Measurements from ENCODE around the gene PELI3. TPM values are rescaled to one million over a fixed set of nuclear protein-coding genes. Genes with fewer than 3 reads are reported as not detected.

Gene PELI3
- total RNA-seq, 1 donor from 2014 or later, result 16.1 TPM

DNA sequence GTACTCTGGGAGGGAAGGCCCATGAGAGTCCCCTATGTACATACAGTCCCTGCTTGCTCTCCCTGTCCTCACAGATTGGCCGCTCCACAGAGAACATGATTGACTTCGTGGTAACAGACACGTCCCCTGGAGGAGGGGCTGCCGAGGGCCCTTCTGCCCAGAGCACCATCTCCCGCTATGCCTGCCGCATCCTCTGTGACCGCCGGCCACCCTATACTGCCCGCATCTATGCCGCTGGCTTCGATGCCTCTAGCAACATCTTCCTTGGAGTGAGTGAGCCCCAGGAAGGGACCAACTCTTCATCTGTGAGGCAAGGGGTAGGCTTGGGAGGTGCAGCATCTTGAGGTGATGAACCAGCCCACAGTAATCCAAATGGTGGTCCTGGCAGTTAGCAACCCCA is 6.5 kb downstream of the PELI3 start:
- DNase-seq, result no peak
- no peaks in the 10 kb centered on the region for H3K27me3 Mint-ChIP-seq
- H3K27ac Mint-ChIP-seq, result no peak overlapping the region
- peaks cover 15% of the 10 kb centered on the region for H3K36me3 Mint-ChIP-seq (ENCODE audit: low read depth)
- no peak overlapping the region for H3K4me3 Mint-ChIP-seq
- peaks cover 12% of the 10 kb centered on the region for H3K4me1 Mint-ChIP-seq
- intact Hi-C loops (cut with micrococcal nuclease), result no loop called here
- H3K9me3 Mint-ChIP-seq, result no peaks in the 10 kb centered on the region

DNA sequence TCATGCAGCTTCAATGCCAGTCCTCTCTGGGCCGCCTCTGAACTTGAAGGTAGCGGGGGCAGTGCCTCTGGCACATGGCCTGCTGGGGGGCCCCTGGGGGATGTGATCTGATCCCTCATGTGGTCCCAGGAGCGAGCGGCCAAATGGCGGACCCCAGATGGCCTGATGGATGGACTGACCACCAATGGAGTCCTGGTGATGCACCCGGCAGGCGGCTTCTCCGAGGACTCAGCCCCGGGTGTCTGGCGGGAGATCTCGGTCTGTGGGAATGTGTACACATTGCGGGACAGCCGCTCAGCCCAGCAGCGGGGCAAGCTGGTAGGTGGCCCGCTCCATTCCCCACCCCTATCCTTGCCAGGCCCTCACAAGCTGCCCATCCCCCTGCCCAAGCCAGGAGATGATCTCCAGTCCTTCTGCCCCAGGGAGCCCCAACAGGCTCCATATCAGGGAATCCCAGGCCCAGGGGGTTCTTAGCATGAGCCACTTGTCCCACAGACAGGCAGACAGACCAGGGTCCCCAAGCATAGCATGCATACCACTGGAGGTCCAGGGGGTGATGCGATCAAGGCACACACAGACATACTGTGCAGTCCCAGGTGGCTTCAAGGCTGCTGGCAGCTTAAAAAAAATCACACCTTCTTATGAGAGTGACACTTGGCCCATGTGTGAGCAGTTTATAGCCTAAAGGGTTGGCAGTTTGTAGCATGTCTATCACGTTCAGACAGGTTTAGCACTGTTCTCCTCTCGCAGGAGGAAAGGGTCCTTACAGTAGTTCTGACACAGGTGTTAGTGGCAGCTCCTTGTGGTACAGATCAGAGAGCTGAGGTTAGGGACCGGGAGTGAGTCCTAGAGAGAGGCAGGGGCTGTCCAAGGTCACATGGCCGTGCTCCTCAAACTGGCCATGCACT is 7.2 kb downstream of the PELI3 start:
- intact Hi-C loops (cut with micrococcal nuclease), result no loop called here
- DNase-seq, result no peak
- Mint-ChIP-seq H3K27me3 (no peaks in the 10 kb centered on the region), H3K4me1 (peaks cover 12% of the 10 kb centered on the region), H3K36me3 (ENCODE audit: low read depth) (peaks cover 15% of the 10 kb centered on the region), H3K27ac (no peak overlapping the region), H3K9me3 (no peaks in the 10 kb centered on the region), H3K4me3 (no peak overlapping the region)

DNA sequence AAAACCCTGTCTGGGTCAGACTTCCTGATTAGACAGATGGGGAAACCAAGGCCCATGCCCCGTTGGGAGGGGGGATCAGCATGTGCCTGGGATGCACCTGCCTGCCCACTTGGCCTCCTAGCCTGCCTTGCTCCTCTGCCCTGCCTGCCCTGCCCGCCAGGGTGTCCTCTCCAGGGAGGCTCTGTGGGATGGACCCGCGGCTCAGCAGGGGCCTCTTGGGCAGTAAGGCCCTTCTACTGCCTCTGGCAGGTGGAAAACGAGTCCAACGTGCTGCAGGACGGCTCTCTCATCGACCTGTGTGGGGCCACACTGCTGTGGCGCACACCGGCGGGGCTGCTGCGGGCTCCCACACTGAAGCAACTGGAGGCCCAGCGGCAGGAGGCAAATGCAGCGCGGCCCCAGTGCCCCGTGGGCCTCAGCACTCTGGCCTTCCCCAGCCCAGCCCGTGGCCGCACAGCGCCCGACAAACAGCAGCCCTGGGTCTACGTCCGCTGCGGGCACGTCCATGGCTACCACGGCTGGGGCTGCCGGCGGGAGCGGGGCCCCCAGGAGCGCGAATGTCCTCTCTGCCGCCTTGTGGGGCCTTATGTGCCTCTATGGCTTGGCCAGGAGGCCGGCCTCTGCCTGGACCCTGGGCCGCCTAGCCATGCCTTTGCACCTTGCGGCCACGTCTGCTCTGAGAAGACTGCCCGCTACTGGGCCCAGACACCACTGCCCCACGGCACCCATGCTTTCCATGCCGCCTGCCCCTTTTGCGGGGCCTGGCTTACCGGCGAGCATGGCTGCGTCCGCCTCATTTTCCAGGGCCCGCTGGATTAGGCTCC is 8.9 kb downstream of the PELI3 start:
- H3K4me3 Mint-ChIP-seq, result no peak overlapping the region
- no peaks in the 10 kb centered on the region for H3K27me3 Mint-ChIP-seq
- no peaks in the 10 kb centered on the region for H3K9me3 Mint-ChIP-seq
- peaks cover 12% of the 10 kb centered on the region for H3K36me3 Mint-ChIP-seq (ENCODE audit: low read depth)
- no peak for DNase-seq
- no peak overlapping the region for H3K27ac Mint-ChIP-seq
- intact Hi-C loops (cut with micrococcal nuclease), result no loop called here
- H3K4me1 Mint-ChIP-seq, result peaks cover 16% of the 10 kb centered on the region

DNA sequence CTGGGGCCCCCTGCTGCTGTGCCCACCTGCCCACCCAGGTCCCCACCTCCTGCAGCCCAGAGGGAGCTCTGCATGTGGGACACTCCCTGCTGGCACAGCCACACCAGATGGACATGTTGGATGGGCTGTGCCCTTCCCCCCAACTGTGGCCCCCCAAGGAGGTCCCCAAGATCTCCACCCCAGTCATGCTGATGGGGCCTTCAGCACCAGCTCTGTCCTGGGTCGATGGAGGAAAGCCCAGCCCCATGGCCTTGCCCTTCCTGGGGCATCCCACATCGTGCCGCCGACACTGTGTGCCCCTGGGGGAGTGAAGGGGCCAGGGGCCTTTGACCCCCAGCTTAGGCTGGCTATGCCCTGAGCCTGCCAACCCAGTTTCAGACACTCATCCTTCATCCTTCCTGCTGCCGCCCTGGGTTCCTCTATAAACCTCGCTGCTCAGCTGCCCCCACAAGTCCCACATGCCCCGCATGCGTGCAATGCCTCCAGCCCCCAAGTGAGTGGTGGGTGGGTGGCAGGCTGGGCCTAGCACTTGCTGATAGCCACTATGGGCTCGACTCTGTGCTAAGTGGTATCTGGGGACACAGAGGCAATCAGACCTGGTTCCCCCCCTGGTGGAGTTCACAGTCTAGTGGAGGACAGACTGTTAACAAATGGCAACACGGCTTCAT is 9.6 kb downstream of the PELI3 start:
- peaks cover 12% of the 10 kb centered on the region for H3K36me3 Mint-ChIP-seq (ENCODE audit: low read depth)
- peaks cover 20% of the 10 kb centered on the region for H3K4me1 Mint-ChIP-seq
- H3K27me3 Mint-ChIP-seq, result no peaks in the 10 kb centered on the region
- no peak overlapping the region for H3K27ac Mint-ChIP-seq
- intact Hi-C loops (cut with micrococcal nuclease), result no loop called here
- no peak overlapping the region for H3K4me3 Mint-ChIP-seq
- DNase-seq, result no peak
- H3K9me3 Mint-ChIP-seq, result no peaks in the 10 kb centered on the region

DNA sequence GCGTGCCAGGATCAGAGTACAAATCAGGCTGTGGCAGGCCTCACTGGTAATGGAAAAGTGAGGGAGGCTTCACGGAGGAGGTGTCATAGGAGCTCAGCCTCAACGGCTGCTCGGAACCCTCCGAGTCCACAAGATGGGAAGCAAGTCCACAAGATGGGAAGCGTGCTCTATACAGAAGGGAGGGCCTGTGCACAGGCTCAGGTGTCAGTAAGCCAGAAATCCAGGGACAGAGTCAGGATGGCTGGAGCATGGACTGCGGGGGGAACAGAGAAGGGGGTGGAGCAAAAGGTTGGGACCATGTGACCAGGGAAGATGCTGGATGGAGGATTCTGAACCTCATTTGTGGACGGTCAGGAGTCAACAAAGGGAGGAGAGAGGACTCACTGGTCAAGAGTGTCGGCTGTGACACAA is 10.1 kb downstream of the PELI3 start:
- H3K27me3 Mint-ChIP-seq, result no peaks in the 10 kb centered on the region
- H3K4me3 Mint-ChIP-seq, result no peak overlapping the region
- peaks cover 12% of the 10 kb centered on the region for H3K36me3 Mint-ChIP-seq (ENCODE audit: low read depth)
- no peak overlapping the region for H3K27ac Mint-ChIP-seq
- intact Hi-C loops (cut with micrococcal nuclease), result no loop called here
- H3K4me1 Mint-ChIP-seq, result peaks cover 20% of the 10 kb centered on the region
- H3K9me3 Mint-ChIP-seq, result no peaks in the 10 kb centered on the region
- no peak for DNase-seq

DNA sequence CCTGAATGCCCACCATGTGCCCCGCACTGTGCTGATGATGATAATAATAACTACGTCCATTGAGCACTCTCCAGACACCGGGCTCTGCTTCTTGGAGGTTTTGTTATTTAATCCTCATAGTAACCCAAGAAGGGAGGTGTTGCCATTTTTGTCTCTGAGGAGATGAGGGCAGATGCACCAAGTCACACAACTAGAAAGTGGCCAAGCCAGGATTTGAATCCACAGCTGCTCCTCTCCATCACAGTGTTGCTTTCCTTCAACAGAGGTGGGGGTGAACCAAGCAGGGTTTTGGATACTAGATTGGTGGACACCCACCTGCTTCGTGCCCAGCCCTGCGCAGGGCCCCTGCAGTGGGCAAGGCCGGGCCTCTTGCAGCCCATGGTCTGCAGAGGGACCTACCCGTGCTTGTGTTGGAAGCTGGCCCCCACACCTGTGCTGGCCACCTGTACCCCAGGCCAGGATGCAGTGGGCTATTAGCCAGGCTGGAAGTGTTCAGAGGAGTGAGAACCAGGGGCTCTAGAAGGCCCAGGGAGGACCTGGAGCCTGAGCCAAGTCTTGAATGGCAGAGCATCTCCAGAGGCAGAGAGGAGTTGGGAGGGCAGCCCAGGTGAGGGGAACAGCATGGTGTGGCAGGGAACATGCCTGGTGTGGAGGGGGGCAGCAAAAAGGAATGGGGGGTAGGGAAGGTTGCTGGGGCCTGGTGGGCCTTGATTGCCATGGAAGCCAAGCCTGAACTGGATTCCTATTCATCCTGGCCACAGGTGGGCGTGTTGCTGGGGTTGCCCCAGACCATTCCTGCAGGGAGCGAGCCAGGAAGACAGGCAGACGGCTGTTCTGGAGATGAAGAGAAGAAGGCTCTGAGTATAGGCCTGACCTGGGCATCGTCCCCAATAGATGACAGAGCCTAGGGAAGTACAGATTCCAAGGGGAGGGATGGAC is 10.8 kb downstream of the PELI3 start:
- peak overlapping the region; percentile 41 for H3K4me3 Mint-ChIP-seq

DNA sequence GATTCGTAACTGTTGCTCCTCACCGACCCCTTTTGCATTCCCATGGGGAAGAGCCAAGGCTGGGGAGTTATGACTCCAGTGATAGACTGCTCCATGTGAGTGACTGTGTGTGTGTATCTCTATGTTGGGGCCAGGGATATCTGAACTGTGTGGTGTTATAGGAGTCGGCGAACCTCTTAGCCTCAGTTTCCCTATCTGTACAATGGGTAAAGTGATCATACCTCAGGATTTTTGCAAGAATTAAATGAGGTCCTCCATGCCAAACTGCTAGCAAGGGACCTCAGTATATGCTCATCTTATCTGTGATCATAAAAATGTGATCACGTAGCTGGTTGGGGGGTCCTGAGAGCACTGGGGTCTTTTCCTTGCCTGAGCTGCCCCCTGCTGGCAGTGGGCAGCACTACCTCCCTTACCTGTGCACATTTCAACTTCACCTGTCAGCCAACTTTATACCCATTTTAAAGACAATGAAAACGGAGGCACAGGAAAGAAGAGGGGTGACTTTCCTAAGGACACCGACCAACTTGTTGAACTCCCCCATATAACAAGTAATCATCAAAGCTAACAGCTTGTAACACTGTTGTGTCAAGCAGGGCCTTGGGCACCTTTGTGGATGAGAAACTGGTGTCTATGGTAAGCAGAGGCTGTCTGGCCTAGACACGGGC is 12.2 kb downstream of the PELI3 start:
- H3K27me3 Mint-ChIP-seq, result no peaks in the 10 kb centered on the region

More for the DNA sequence above, 10.8 kb downstream of the PELI3 start:
- no peak overlapping the region for H3K27ac Mint-ChIP-seq
- no peak for DNase-seq
- H3K27me3 Mint-ChIP-seq, result no peaks in the 10 kb centered on the region
- peaks cover 23% of the 10 kb centered on the region for H3K4me1 Mint-ChIP-seq
- no peaks in the 10 kb centered on the region for H3K9me3 Mint-ChIP-seq
- intact Hi-C loops (cut with micrococcal nuclease), result loop anchor here (2.0 kb wide), 1 partner anchor 69 kb away; no protein-coding TSS in a partner anchor
- H3K36me3 Mint-ChIP-seq (ENCODE audit: low read depth), result peaks cover 11% of the 10 kb centered on the region

DNA sequence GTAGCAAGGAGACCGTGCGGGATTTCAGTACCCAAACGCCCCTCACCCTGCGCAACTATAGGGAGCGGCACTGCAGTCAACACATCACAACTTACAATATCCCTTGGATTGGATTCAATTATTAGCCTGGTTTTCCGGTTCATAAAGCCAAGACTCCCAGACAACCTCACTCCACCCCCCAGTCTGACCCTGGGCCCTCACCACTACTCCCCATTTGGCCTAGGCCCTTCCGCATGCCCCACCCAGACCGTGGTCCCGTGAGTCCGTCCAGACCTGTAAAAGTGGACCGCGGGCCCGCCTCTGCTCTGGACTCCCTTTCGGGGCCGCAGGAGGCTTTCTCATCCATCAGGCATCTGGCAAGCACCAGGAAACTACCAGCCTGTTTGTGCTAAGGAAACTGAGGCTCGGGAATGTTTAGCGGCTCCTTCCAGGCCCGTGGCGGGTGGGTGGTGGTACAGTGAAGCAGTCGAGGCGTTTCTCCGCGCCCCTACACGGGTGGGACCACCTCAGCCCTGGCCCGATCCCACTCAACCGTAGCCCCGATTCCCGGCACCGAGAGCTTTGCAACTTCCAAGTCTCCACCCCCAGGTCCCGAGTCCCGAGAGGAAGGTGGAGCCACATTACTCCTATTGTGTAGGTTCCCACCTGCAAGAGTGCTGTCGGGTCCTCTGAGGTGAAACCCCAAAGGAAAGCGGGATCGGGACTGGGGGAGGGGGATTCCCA is 12.8 kb downstream of the PELI3 start:
- Mint-ChIP-seq H3K36me3 (ENCODE audit: low read depth) (peaks cover 11% of the 10 kb centered on the region), H3K27ac (peak overlapping the region; percentile 90), H3K9me3 (no peaks in the 10 kb centered on the region), H3K27me3 (no peaks in the 10 kb centered on the region), H3K4me1 (peaks cover 24% of the 10 kb centered on the region), H3K4me3 (peak overlapping the region; percentile 93)
- DNase-seq, result peak; percentile 73
- intact Hi-C loops (cut with micrococcal nuclease), result loop anchor here (1.0 to 2.0 kb wide), 5 partner anchors 13 to 198 kb away; partner anchors contain the start of genes ACTN3, PELI3, RBM4B and ZDHHC24

More for the DNA sequence above, 12.2 kb downstream of the PELI3 start:
- peaks cover 24% of the 10 kb centered on the region for H3K4me1 Mint-ChIP-seq
- H3K9me3 Mint-ChIP-seq, result no peaks in the 10 kb centered on the region
- H3K4me3 Mint-ChIP-seq, result peak overlapping the region; percentile 93
- peak overlapping the region; percentile 90 for H3K27ac Mint-ChIP-seq
- H3K36me3 Mint-ChIP-seq (ENCODE audit: low read depth), result peaks cover 14% of the 10 kb centered on the region
- intact Hi-C loops (cut with micrococcal nuclease), result loop anchor here (2.0 kb wide), 1 partner anchor 70 kb away; no protein-coding TSS in a partner anchor
- DNase-seq, result peak; percentile 77

DNA sequence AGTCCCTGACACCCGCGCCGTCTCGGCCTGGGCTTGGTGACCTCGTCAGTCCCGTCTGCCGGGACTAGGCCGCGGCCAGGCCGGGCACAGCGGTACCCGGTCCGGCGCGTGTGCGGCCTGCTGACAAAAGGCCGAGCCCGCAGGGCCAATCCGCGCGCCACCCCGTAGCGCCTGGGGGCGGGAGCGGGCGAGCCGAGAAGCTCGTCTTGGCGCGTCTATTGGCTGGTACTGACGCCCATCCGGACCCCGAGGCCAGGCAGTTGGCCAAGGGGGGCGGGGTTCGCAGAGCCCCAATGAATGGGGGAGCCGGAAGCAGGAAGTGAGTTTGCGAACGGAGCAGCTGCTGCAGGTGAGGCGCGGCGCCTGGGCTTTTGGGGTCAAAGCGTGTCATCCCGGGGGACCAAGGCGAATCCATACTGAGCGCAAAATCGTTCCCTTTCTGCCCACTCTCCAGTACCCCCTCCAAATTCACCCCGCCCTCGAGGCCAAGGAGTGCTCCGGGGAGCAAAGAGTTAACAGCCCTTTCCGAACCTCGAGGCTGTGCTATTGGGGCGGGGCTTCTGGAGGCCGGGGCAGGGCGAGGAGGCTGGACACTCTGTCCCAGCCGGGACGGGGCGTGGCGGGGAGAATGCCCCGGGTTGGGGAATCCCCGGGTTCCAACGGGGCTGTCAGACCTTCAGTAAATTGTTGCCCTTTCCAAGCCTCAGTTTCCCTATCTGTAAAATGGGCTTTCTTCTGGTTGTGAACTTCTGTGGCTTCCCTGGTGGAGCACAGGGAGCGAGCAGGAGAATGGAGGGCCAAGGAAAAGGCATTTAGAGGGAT is 13.6 kb downstream of the PELI3 start, which contains the start of gene DPP3:
Gene DPP3, plus strand, starts transcription at position 318 of the 822 bp plus-strand sequence. CDS start 1,767 bp downstream, outside the sequence.
- H3K36me3 Mint-ChIP-seq (ENCODE audit: low read depth), result peaks cover 14% of the 10 kb centered on the region
- no peaks in the 10 kb centered on the region for H3K9me3 Mint-ChIP-seq
- peak within 1 kb of the TSS; percentile 90 for H3K27ac Mint-ChIP-seq
- peaks cover 27% of the 10 kb centered on the region for H3K4me1 Mint-ChIP-seq
- intact Hi-C loops (cut with micrococcal nuclease), result loop anchor here (1.0 kb wide), 4 partner anchors 14 to 197 kb away; partner anchors contain the start of genes ACTN3, PELI3, RBM4B and ZDHHC24
- H3K27me3 Mint-ChIP-seq, result no peaks in the 10 kb centered on the region
- peak; percentile 99 for DNase-seq
- peak within 1 kb of the TSS; percentile 93 for H3K4me3 Mint-ChIP-seq

DNA sequence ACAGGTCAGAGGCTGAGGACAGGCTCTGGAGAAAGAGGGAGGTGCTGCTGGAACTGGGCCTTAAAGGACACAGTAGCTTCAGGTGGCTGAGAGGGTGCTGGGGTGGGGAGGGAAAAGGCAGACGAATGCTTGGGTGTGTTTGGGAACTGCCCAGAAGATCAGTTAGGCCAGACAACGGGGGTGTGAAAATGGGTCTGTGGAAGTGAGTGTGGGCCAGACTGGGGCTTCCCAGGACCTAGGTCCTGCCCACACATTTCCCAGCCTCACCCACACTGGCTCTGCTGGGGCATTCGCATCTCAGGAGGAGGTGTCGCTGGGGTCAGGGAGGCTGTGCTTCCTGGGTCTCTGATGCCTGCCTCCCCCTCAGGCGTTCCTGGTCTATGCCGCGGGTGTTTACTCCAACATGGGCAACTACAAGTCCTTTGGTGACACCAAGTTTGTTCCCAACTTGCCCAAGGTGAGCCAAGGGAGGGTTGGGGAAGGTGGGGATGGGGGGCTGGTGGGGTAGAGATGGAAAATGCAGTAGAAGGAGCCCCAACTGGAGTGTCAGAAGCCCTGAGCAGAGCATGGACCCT is 18.2 kb downstream of the PELI3 start:
- H3K9me3 Mint-ChIP-seq, result no peaks in the 10 kb centered on the region
- H3K27me3 Mint-ChIP-seq, result no peaks in the 10 kb centered on the region
- no peak for DNase-seq
- peaks cover 21% of the 10 kb centered on the region for H3K36me3 Mint-ChIP-seq (ENCODE audit: low read depth)
- intact Hi-C loops (cut with micrococcal nuclease), result no loop called here
- H3K4me3 Mint-ChIP-seq, result no peak overlapping the region
- H3K4me1 Mint-ChIP-seq, result peaks cover 12% of the 10 kb centered on the region
- H3K27ac Mint-ChIP-seq, result peak overlapping the region; percentile 40

DNA sequence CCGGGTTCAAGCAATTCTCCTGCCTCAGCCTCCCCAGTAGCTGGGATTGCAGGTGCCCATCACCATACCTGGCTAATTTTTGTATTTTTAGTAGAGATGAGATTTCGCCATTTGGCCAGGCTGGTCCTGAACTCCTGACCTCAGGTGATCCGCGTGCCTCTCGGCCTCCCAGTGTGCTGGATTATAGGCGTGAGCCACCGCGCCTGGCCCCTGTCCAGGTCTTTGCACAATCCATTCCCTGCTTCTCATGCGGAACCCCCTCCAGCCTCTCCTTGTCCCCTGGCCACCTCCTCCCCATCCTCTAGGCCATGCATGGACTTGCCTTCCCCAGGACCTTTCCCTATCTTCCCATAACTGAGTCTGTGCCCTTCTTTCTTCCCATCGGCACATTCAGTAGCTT is 22.3 kb downstream of the PELI3 start:
- Mint-ChIP-seq H3K36me3 (ENCODE audit: low read depth) (peaks cover 18% of the 10 kb centered on the region), H3K27ac (no peak overlapping the region), H3K9me3 (no peaks in the 10 kb centered on the region), H3K27me3 (no peaks in the 10 kb centered on the region), H3K4me1 (peaks cover 3% of the 10 kb centered on the region), H3K4me3 (no peak overlapping the region)
- no peak for DNase-seq
- intact Hi-C loops (cut with micrococcal nuclease), result no loop called here

All from activated CD4-positive, alpha-beta T cell treated with anti-CD3 and anti-CD28 coated beads, Interleukin-2, amount 10 ng/mL, durations not matched to agents 24 days and 14 days (primary cell).